Stimulated activated naive CD8-positive, alpha-beta T cell treated with anti-CD3 and anti-CD28 coated beads, Interleukin-15, amount 100 ng/mL, for 72 hours (primary cell): Measurements from ENCODE around the gene PHACTR3.

Source experiments
- ATAC-seq: fragments of 150-1000 bp; cut with Tn5 transposase; 2 replicates; pipeline ENCODE4 v1.10.0; 2021; ENCODE audit warnings: mild to moderate bottlenecking, moderate library complexity
- DNase-seq, 2 donors: peaks; one replicate each; pipeline ENCODE4 v3.0.0; 2021 to 2022
- H3K27ac Mint-ChIP-seq, 2 donors: one replicate each; pipeline ENCODE4 v1.8.0; 2022; ENCODE audit warnings: mild to moderate bottlenecking in 2 of 2, mixed read lengths in 2 of 2, moderate library complexity in 2 of 2
- H3K27me3 Mint-ChIP-seq: one replicate; pipeline ENCODE4 v1.8.0; 2022; ENCODE audit warnings: mixed read lengths
- H3K4me1 Mint-ChIP-seq: one replicate; pipeline ENCODE4 v1.8.0; 2022; ENCODE audit warnings: mild to moderate bottlenecking, mixed read lengths
- H3K4me3 Mint-ChIP-seq, 2 donors: one replicate each; pipeline ENCODE4 v1.8.0; 2022; ENCODE audit warnings: mild to moderate bottlenecking in 2 of 2, mixed read lengths in 2 of 2, moderate library complexity in 1 of 2
- H3K9me3 Mint-ChIP-seq, 2 donors: one replicate each; pipeline ENCODE4 v1.8.0; 2022; ENCODE audit warnings: mixed read lengths in 2 of 2

PHACTR3 gene

DNA sequence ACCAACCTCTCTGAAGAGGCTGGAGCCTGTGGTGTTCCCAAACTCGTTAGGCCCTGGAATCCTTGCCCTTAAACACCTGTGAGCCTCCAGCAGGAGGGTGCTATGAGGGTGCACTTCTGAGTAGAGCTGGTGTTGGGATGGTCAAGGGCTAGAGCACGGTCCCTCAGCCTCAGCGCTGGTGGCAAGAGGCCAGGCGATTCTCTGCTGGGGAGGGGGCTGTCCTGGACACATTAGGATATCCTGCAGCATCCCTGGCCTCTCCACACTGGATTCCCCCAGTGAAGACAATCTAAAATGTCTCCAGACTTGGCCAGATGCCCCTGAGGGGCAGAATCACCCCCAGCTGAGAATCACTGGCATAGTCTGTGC, 171.3 kb downstream of the PHACTR3 start:
- H3K9me3 Mint-ChIP-seq, result no peaks in the 10 kb centered on the region
- H3K27me3 Mint-ChIP-seq, result peaks cover 6% of the 10 kb centered on the region
- H3K4me3 Mint-ChIP-seq, result no peak overlapping the region
- DNase-seq (no peak), ATAC-seq (no peak)
- H3K4me1 Mint-ChIP-seq, result no peaks in the 10 kb centered on the region
- no peak overlapping the region for H3K27ac Mint-ChIP-seq

GRCh38 chr20:59776059-59776603, 171.8 kb downstream of the PHACTR3 start:
- Mint-ChIP-seq H3K4me1 (no peaks in the 10 kb centered on the region), H3K27me3 (peaks cover 6% of the 10 kb centered on the region), H3K9me3 (no peaks in the 10 kb centered on the region), H3K27ac (no peak overlapping the region), H3K4me3 (no peak overlapping the region)
- DNase-seq, result no peak
- ATAC-seq, result no peak

DNA sequence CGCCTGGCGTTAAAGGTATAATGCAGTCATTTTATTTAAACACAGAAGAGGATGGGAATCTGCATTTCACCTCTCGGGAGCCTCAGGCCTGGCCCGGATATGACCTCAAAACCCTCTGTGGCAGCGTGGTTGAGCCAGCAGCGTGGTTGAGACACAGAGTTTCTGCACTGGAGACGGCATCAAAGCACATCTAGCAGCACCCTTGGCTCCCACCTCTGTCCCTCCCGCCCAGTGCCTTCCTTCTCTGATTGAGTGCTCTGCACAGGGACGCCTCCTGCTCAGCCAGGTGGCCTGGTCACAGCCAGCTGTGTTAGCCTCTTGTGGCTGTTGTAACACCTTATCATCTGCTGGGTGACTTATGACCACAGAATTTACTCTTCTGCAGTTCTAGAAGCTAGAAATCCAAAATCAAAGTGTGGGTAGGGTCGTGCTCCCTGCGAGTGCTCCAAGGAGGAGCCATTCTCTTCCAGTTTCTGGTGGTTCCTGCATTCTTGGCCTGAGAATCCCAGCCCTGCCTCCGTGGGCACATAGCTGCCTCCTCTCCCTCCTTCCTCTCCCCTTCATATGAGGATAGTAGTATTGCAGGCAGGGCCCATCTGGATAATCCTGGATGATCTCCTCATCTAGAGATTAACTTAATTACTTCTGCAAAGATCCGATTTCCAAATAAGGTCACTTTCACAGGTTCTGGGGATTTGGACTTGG, 172.4 kb downstream of the PHACTR3 start:
- DNase-seq (no peak), ATAC-seq (no peak)
- H3K9me3 Mint-ChIP-seq, result no peaks in the 10 kb centered on the region
- H3K4me3 Mint-ChIP-seq, result no peak overlapping the region
- H3K27me3 Mint-ChIP-seq, result peaks cover 6% of the 10 kb centered on the region
- no peaks in the 10 kb centered on the region for H3K4me1 Mint-ChIP-seq
- peak overlapping the region in 1 of 2 donors; percentile 35 for H3K27ac Mint-ChIP-seq

DNA sequence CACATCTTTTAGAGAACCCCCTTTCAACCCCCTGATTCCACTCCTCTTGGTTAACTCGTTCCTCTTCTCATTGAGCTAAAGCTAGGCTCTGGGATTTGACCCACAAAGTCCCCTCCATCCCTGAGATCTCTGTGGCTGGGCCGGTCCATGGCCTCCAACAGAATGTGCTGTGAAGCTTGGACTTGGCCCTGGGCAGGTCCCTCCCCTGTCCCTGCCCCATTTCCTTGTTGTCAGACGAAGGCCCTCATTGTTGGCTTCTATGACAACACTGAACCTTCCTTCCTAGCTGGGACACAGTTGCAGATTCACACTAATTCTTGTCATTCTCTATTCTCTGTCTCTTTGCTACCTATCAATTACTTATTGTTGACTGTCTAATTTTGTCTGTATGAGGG, 173.0 kb downstream of the PHACTR3 start:
- H3K27ac Mint-ChIP-seq, result no peak overlapping the region
- peaks cover 6% of the 10 kb centered on the region for H3K27me3 Mint-ChIP-seq
- DNase-seq, result no peak
- H3K4me3 Mint-ChIP-seq, result no peak overlapping the region
- H3K9me3 Mint-ChIP-seq, result no peaks in the 10 kb centered on the region
- no peaks in the 10 kb centered on the region for H3K4me1 Mint-ChIP-seq
- no peak for ATAC-seq

- H3K27me3 Mint-ChIP-seq, result peaks cover 5% of the 10 kb centered on the region
Observed at GRCh38 chr20:59777814-59778575, 173.7 kb downstream of the PHACTR3 start.

GRCh38 chr20:59778615-59779200, 174.4 kb downstream of the PHACTR3 start:
- DNase-seq (no peak), ATAC-seq (no peak)
- no peaks in the 10 kb centered on the region for H3K4me1 Mint-ChIP-seq
- H3K9me3 Mint-ChIP-seq, result no peaks in the 10 kb centered on the region
- H3K27ac Mint-ChIP-seq, result no peak overlapping the region
- no peak overlapping the region for H3K4me3 Mint-ChIP-seq
- no peaks in the 10 kb centered on the region for H3K27me3 Mint-ChIP-seq

More at GRCh38 chr20:59777814-59778575, 173.7 kb downstream of the PHACTR3 start:
- Mint-ChIP-seq H3K4me3 (no peak overlapping the region), H3K27ac (no peak overlapping the region), H3K9me3 (no peaks in the 10 kb centered on the region), H3K4me1 (no peaks in the 10 kb centered on the region)
- ATAC-seq, result no peak
- DNase-seq, result no peak

DNA sequence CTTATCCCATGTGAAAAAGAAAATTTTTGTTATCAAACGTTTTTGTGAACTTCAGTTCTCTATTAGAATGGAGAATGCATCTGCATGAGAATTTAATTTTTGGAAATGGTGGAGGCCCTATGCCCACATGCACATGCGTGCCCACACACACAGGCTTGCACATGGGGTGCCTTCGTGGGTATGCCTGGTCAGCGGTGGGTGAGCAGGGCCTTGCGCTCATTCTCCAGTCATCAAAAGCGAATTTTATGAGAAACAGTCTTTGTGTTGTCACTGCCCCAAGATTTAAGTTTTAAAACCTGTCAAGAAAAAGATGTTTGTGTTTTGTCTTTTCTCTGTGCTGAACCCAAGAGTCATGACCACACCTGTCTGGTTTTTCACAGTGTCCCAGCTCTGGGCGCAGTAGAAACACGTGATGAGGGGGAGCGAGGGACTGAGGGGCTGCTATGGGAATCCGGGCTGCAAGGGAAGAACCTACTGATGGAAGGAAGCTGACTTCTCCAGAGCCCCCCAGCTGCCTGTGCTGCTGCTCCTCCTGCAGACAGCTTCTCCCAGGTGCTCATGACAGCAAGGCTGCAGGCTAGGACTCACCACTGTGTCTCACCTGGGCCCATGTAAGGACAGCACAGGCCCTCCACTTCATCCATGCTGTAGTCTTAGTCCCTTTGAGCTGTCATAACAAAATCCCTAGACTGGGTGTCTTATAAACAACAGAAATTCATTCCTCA, 175.5 kb downstream of the PHACTR3 start:
- H3K27ac Mint-ChIP-seq, result no peak overlapping the region
- H3K9me3 Mint-ChIP-seq, result no peaks in the 10 kb centered on the region
- no peaks in the 10 kb centered on the region for H3K4me1 Mint-ChIP-seq
- DNase-seq (no peak), ATAC-seq (no peak)
- no peaks in the 10 kb centered on the region for H3K27me3 Mint-ChIP-seq
- no peak overlapping the region for H3K4me3 Mint-ChIP-seq

DNA sequence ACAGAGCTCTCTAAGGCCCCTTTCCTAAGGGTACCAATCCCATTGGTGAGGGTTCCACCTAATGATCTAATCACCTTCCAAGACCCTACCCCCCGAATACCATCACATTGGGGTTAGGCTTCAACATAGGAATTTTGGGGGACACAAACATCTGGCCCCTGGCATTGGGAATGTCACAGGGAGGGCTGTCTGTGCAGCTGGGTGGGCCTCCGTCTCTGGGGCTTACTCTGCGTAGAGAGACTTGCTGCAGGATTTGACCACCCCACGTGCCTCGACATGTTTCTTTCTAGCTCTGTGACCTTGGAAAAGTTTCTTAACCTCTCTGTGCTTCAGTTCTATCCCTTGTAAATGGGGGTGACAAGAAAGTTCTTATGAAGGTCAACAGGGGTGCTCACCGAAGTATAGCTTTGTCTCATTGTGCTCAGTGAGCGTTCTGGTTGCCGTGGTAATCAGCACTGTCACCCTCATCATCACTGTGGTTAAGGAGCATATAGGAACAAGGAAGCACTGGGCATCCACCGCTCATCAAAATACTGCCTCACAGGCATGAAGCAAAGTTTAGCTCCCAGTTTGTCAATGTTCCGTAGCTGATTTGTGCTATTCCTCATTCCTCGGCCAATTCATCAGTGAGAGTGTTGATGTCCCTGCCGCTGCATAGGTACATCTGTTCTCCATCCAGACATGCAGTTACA, 176.3 kb downstream of the PHACTR3 start:
- no peak for DNase-seq
- H3K4me3 Mint-ChIP-seq, result no peak overlapping the region
- no peak overlapping the region for H3K27ac Mint-ChIP-seq
- peaks cover 7% of the 10 kb centered on the region for H3K27me3 Mint-ChIP-seq
- no peaks in the 10 kb centered on the region for H3K4me1 Mint-ChIP-seq
- ATAC-seq, result no peak
- no peaks in the 10 kb centered on the region for H3K9me3 Mint-ChIP-seq

DNA sequence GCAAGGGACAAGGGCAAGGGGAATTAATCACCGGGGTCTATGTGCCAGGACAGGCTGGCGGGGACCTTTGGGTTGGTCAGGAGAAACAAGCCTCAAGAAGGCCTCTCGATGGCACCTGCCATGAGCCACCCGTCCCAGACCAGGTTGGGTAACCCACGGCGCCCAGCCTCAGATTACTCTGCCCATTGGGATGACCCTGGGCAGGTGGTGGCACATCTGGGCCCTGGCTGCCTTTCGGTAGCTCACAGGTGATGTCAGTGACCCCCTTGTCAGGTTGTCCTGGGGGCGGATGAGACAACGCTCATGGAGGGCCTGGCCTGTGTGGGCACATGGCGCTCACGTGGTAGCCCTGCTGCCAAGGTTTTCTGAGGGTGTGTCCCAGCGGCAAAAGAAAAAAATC, 176.9 kb downstream of the PHACTR3 start:
- DNase-seq (no peak), ATAC-seq (no peak)
- Mint-ChIP-seq H3K4me1 (no peaks in the 10 kb centered on the region), H3K4me3 (no peak overlapping the region), H3K9me3 (no peaks in the 10 kb centered on the region), H3K27ac (no peak overlapping the region), H3K27me3 (peaks cover 9% of the 10 kb centered on the region)

- H3K4me3 Mint-ChIP-seq, result no peak overlapping the region
- peaks cover 20% of the 10 kb centered on the region for H3K27me3 Mint-ChIP-seq
- DNase-seq (peak; percentile 43 to 45), ATAC-seq (peak; percentile 54)
- no peaks in the 10 kb centered on the region for H3K9me3 Mint-ChIP-seq
- H3K4me1 Mint-ChIP-seq, result no peaks in the 10 kb centered on the region
- no peak overlapping the region for H3K27ac Mint-ChIP-seq
Observed at GRCh38 chr20:59782986-59783640, 178.8 kb downstream of the PHACTR3 start.

- H3K4me1 Mint-ChIP-seq, result no peaks in the 10 kb centered on the region
- ATAC-seq (no peak), DNase-seq (no peak)
- H3K27ac Mint-ChIP-seq, result no peak overlapping the region
- no peaks in the 10 kb centered on the region for H3K9me3 Mint-ChIP-seq
- H3K27me3 Mint-ChIP-seq, result peaks cover 25% of the 10 kb centered on the region
- no peak overlapping the region for H3K4me3 Mint-ChIP-seq
Observed at GRCh38 chr20:59783641-59784010, 179.3 kb downstream of the PHACTR3 start.

- Mint-ChIP-seq H3K27ac (peak overlapping the region in 1 of 2 donors; percentile 87), H3K9me3 (no peaks in the 10 kb centered on the region), H3K27me3 (peaks cover 30% of the 10 kb centered on the region), H3K4me3 (no peak overlapping the region), H3K4me1 (no peaks in the 10 kb centered on the region)
- DNase-seq (no peak), ATAC-seq (no peak)
Observed at GRCh38 chr20:59784365-59784764, 180.0 kb downstream of the PHACTR3 start.

GRCh38 chr20:59784791-59785668, 180.7 kb downstream of the PHACTR3 start:
- Mint-ChIP-seq H3K4me1 (no peaks in the 10 kb centered on the region), H3K4me3 (no peak overlapping the region), H3K9me3 (no peaks in the 10 kb centered on the region), H3K27ac (no peak overlapping the region), H3K27me3 (peaks cover 30% of the 10 kb centered on the region)
- ATAC-seq, result no peak
- DNase-seq, result no peak

DNA sequence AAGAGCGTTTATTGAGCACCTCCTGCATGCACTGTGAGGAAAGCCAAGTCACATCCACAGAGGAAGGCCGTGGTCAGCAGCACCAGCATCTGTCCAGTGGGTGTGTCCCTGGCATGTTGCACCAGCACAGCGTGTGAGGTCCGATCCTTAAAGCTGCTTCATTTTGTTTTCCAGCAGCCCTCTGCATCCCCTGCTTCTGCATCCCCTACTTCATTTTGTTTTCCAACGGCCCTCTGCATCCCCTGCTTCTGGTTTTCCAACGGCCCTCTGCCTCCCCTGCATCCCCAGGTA, 181.3 kb downstream of the PHACTR3 start:
- DNase-seq (no peak), ATAC-seq (no peak)
- H3K27me3 Mint-ChIP-seq, result peaks cover 30% of the 10 kb centered on the region

More for the DNA sequence above, 181.3 kb downstream of the PHACTR3 start:
- Mint-ChIP-seq H3K4me3 (no peak overlapping the region), H3K4me1 (no peaks in the 10 kb centered on the region), H3K9me3 (no peaks in the 10 kb centered on the region), H3K27ac (no peak overlapping the region)
